GM12892 (cell line): ENCODE results near the gene THUMPD3.

Experiments used
- POLR2A ChIP-seq: IDR thresholded peaks from 2 replicates; pipeline ENCODE4 v1.6.1; 2011; ENCODE audit warnings: low read depth, low read length, control low read depth
- POLR2AphosphoS5 ChIP-seq: IDR thresholded peaks from 2 replicates; pipeline ENCODE4 v1.6.1; 2011; ENCODE audit warnings: low read depth, low read length, control low read depth

- no peak for TF ChIP-seq POLR2A
- no peak for TF ChIP-seq POLR2AphosphoS5
Observed at GRCh38 chr3:9428411-9428810, 65.6 kb downstream of the THUMPD3 start.
